ENCODE results near the gene EPSTI1. TPM values are rescaled to one million over a fixed set of nuclear protein-coding genes. Genes with fewer than 3 reads are reported as not detected.

EPSTI1 gene
- total and polyA plus RNA-seq, 2 donors: 7.7 to 9.6 TPM

DNA sequence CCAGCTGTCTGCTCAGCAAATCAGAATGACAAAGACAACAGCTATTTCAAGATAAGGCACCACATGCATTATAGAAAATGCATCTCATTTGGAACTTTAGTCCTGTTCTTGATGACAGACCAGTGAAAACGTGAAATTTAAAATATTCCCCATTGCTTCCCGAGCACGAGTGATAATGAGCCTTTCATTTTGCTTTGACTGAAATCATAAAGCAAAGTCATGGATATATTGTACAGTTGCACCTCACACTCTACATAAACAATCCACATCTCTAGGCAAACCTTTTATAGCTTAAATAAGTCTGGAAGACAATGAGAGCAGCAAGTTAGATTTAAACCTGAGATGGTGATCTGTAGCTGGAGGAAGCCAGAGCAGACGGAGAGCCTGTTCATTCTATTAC lies 131.6 kb downstream of the EPSTI1 start:
- H3K4me1 ChIP-seq (ENCODE audit: insufficient read depth): no peaks in the 10 kb centered on the region
- H3K4me3 ChIP-seq (ENCODE audit: low read depth, low read length): no peak overlapping the region
- 76% methylated on average over 4 of the region's 4 CpGs for WGBS
- no peaks in the 10 kb centered on the region for H3K36me3 ChIP-seq (ENCODE audit: insufficient read depth)
- no peak for DNase-seq (ENCODE audit: extremely low spot score)
- H3K27ac ChIP-seq (ENCODE audit: low read depth): no peak overlapping the region

DNA sequence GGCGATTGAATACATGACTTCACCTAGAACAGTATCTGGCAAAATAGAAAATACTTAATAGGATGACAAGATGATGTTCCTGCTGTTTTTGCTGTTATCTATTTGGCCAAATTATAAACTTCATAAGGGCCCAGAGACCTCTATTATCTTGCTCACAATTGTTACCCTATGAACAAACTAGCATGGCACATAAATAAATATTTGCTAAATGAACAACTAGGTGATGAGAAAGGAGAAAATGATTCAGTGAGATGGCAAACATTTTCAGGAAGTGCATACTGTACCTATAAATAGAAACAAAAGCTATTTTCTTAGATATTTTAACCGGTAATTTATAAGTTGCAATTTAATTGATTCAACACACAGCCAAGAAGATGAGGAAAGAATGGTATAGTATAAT lies 132.3 kb downstream of the EPSTI1 start:
- Histone ChIP-seq H3K36me3 (ENCODE audit: insufficient read depth) (no peaks in the 10 kb centered on the region), H3K4me1 (ENCODE audit: insufficient read depth) (no peaks in the 10 kb centered on the region), H3K4me3 (ENCODE audit: low read depth, low read length) (no peak overlapping the region), H3K27ac (ENCODE audit: low read depth) (no peak overlapping the region)
- WGBS: 72% methylated on average over 2 of the region's 2 CpGs
- no peak for DNase-seq (ENCODE audit: extremely low spot score)

DNA sequence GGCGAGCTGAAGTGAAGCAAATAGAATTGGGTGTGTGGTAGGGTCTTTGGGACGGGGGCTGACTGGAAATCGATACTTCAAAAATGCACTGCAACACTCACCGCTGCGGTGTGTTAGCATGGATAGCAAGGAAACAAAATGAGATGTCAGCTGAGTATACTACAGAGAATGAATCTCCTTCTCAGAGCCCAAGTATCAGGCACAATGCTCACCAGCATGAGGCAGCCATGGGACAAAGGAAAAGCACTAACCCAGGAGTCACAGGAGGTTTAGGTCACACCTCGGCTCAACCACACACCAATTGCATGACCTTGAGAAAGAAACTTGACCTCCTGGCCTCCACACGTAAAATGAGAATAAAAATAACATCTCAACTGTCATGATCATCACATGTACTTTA lies 136.6 kb downstream of the EPSTI1 start:
- WGBS: 67% methylated on average over 7 of the region's 7 CpGs
- Histone ChIP-seq H3K27ac (ENCODE audit: low read depth) (no peak overlapping the region), H3K4me1 (ENCODE audit: insufficient read depth) (no peaks in the 10 kb centered on the region), H3K4me3 (ENCODE audit: low read depth, low read length) (no peak overlapping the region), H3K36me3 (ENCODE audit: insufficient read depth) (no peaks in the 10 kb centered on the region)
- no peak for DNase-seq (ENCODE audit: extremely low spot score)

DNA sequence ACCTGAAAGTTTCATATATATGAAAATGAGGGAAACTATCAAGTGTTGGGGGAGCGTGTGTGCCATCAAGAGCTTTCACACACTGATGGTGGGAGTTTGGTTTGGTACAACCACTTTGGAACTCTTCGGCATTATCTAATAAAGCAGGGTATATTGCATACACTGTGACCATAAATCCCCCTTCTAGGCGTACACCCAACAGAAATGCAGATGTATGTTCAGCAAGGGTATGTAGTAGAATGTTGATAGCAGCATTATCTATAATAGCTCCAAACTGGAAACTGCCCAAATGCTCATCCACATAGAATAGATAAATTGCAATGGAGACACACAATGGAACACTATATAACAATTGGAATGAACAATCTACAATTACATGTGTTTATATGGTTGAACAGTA lies 139.9 kb downstream of the EPSTI1 start:
- H3K4me1 ChIP-seq (ENCODE audit: insufficient read depth): no peaks in the 10 kb centered on the region
- H3K27ac ChIP-seq (ENCODE audit: low read depth): no peak overlapping the region
- no peak overlapping the region for H3K4me3 ChIP-seq (ENCODE audit: low read depth, low read length)
- H3K36me3 ChIP-seq (ENCODE audit: insufficient read depth): no peaks in the 10 kb centered on the region
- no peak for DNase-seq (ENCODE audit: extremely low spot score)
- WGBS: 80% methylated on average over 3 of the region's 3 CpGs

DNA sequence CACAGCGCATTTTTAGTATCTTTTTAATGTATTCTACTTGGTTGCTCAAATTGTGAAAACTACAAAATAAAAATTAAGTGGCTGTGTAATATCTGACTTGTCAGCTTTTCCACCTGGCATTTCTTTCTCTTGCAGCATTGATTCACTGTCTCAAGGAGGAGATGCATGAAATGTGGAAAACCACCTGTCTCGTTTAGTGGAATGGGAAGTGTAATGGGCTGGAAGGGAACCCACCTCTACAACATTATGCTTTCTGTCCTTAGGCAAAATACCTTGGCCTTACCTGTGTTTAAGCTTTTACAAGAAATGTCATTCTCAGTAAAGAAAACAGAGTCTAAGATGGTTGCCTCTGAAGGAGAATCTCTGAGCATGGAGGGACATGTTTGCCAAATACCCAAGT lies 142.8 kb downstream of the EPSTI1 start:
- H3K4me3 ChIP-seq (ENCODE audit: low read depth, low read length): no peak overlapping the region
- no peaks in the 10 kb centered on the region for H3K4me1 ChIP-seq (ENCODE audit: insufficient read depth)
- no peaks in the 10 kb centered on the region for H3K36me3 ChIP-seq (ENCODE audit: insufficient read depth)
- no peak overlapping the region for H3K27ac ChIP-seq (ENCODE audit: low read depth)
- 91% methylated on average over 2 of the region's 2 CpGs for WGBS
- DNase-seq (ENCODE audit: extremely low spot score): no peak

DNA sequence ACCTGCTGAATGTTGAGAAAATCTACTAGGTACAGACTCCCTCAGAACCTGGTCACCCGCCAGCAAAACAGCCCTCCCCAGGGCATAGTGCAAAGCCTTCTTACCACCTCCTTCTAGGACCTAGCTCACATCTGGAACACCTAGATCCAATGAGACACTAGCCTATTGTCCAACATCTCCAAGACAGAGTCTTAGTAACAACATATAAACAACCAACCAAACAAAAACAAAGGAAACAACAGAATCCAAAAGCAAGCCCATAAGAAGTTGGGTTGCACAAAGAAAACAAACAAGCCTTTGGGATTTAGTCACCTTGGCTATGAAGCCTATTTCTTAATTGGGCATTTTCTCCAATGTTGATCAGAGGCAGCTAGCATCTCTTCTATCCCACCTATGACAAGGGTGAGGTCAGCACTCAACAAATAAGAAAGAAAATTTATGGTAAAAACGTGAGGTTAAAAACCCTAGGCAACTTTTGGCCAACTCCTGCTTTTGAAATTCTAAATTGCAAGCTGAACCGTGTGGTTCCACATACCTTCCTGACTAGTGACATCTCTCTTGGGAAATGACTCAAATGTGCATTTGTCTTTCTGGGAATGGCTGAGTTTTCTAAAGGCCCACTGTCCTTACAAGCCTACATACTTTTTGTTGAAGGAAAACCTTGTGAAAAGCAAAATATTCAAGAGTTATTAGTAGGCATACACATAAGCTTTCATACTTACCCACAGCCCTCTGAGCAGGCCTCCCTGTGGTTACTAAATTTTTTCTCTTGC lies 144.0 kb downstream of the EPSTI1 start:
- no peaks in the 10 kb centered on the region for H3K4me1 ChIP-seq (ENCODE audit: insufficient read depth)
- no peaks in the 10 kb centered on the region for H3K36me3 ChIP-seq (ENCODE audit: insufficient read depth)
- no peak overlapping the region for H3K27ac ChIP-seq (ENCODE audit: low read depth)
- no peak overlapping the region for H3K4me3 ChIP-seq (ENCODE audit: low read depth, low read length)
- 53% methylated on average over 3 of the region's 3 CpGs for WGBS
- no peak for DNase-seq (ENCODE audit: extremely low spot score)

DNA sequence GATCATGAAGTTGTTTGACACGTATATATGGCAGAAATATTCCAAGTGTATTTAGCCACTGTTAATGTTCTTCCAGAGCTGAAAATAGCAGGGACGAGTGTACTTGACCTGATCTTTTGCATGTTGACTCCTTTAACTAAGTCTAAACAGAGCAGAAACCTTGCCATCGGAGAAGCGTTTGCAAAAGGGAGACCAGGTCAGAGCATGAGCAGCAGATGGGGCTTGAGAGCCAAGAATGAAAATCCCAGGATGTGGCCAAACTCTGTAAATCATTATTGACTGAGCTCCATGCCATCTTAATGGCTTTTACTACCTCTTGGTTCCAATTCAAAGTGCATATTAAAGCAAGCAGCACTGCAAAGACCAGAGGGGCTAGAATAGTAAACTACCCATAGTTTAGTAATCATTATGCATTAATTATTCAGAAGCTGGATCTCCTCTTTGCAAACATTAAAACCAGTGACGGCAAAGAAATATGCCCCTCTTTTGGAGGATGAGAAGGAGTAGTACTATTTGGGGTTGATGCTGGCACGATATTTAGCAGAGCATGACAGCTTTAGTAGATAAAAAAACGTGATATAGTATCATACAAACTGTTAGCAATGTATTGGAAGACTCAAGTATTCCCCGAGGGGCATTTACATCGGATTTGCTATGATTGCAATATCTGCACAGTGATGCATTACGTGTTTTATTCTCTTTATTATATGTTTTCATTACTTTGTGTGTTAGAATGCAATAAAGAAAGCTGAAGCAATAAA lies 154.9 kb downstream of the EPSTI1 start:
- DNase-seq (ENCODE audit: extremely low spot score): no peak

More for the DNA sequence above, 154.9 kb downstream of the EPSTI1 start:
- no peak overlapping the region for H3K27ac ChIP-seq (ENCODE audit: low read depth)
- no peaks in the 10 kb centered on the region for H3K36me3 ChIP-seq (ENCODE audit: insufficient read depth)
- WGBS: 32% methylated on average over 10 of the region's 10 CpGs
- no peak overlapping the region for H3K4me3 ChIP-seq (ENCODE audit: low read depth, low read length)
- no peaks in the 10 kb centered on the region for H3K4me1 ChIP-seq (ENCODE audit: insufficient read depth)

Other genes starting within 250 kb of the EPSTI1 start
- not detected for gene FAM216B, start 210.7 kb downstream of the EPSTI1 start, total RNA-seq
- gene FAM216B, start 210.7 kb downstream of the EPSTI1 start, polyA plus RNA-seq: not detected
- gene DNAJC15, start 31.3 kb upstream of the EPSTI1 start, total RNA-seq: 16.9 TPM
- gene DNAJC15, start 31.3 kb upstream of the EPSTI1 start, polyA plus RNA-seq: 19.6 TPM